ENCODE measurements around the gene CEP192. TPM values are rescaled to one million over a fixed set of nuclear protein-coding genes. Genes with fewer than 3 reads are reported as not detected.

CEP192 gene
- total RNA-seq, 2 experiments from 2014 or later: 23.8 TPM

DNA sequence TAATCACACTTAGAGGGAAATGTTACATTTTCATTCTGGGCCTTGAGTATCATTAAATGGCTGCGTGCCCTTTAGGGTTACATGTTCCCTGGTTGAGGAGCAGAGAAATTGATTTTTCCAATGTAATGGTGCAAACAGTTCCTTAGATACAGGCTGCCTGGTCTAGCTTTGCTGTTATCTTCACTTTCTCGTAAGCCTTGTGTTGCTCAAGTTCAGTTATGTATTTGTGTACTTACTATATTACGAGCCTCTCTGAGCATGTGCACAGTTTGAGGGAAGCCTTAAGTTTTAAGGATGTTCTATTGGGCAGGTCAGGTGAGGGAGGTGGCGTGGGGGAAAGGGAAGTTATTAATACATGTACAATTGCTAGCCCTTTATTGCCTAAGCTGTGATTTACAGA lies 23.7 kb downstream of the CEP192 start:
- ChIA-PET POLR2A (no interaction called here), CTCF (no interaction called here)

DNA sequence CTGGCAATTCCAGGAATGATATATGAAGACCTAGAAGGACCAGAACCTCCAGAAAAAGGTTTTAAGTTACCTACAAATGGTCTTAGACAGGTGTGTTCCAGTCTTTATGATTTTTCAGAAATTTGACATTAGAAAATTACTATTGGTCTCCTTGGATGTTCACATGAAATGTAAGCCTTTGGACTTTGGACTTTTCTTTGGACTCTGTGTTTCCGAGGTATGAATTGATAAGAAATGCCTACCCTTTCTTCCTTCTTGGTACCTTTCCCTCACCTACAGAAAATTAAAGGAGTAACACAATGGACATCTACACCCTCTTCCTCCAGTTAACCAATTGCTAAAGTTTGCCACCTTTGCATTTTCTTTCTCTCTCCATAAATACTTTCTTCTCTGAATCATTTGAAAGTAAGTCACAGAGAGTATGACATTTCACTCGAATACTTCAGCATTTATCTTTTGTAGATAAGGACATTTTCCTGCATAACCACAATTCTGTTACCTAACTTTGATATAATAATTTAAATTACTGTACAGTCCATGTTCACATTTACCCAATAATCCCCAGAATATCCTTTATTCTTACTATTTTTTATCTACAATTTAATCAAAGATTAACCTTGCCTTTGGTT lies 26.2 kb downstream of the CEP192 start:
- ChIA-PET POLR2A (no interaction called here), CTCF (no interaction called here)

DNA sequence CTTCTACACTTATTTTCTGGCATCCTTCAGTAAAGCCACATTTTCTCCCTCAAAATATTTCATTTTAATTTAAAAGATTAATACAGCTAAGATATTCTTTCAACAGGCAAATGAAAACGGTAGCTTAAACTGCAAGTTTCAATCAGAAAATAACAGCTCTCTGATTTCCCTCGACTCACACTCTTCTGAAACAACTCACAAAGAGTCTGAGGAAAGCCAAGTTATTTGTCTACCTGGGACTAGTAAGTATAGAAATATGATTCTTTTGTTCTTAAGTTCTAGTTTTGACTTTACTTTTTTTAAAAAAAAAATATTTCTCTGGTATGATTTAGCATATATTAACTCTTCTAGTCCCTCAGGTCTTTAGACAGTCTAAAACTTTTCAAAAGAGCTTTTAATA lies 27.2 kb downstream of the CEP192 start:
- ChIA-PET CTCF (no interaction called here), POLR2A (no interaction called here)

DNA sequence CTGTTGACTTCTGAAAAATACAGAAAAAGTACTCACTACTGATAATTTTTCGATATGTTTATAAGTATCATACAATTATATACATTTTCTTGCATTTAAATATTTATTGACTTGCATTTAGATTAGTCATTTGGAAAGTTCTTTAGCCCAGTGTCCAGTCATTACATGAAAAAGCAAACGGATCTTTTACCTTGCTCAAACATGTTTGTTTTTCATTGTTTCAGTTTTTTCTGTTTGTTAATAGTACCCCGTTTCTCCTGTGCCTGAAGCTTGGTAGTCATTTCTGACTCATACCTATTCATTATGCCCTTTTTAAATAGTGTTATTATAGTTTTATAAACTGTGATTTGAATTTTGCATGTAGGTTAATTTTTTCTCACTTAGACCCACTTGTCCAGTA lies 28.1 kb downstream of the CEP192 start:
- POLR2A ChIA-PET: no interaction called here
- CTCF ChIA-PET: no interaction called here

DNA sequence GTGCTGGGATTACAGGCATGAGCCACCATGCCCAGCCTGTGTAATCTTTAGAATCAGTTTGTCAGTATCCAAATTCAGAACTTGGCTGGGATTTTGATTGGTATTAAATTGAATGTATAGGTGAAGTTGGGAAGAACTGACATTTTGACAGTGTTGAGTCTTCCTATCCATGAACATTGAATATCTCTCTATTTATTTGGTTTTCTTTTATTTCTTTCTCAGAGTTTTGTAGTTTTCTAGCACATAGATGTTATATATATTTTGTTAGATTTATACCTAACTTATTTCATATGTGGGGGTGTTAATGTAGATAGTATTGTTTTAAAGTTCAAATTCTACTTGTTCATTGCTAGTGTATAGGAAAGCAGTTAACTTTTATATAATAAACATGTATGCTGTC lies 31.5 kb downstream of the CEP192 start:
- ChIA-PET CTCF (no interaction called here), POLR2A (no interaction called here)

DNA sequence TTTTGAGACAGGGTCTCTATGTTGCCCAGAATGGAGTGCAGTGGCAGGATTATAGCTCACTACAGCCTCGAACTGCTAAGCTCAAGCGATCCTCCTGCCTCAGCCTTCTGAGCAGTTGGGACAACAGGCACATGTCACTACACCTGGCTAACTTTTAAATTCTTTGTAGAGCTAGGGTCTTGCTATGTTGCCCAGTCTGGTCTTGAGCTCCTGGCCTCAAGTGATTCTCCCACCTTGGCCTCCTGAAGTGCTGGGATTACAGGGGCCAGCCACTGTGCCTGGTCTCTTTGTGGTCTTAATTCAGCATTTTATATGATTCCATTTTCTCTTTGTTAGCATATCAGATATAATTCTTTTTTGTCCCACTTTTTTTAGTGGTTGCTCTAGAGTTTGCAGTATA lies 34.1 kb downstream of the CEP192 start:
- CTCF ChIA-PET: no interaction called here

DNA sequence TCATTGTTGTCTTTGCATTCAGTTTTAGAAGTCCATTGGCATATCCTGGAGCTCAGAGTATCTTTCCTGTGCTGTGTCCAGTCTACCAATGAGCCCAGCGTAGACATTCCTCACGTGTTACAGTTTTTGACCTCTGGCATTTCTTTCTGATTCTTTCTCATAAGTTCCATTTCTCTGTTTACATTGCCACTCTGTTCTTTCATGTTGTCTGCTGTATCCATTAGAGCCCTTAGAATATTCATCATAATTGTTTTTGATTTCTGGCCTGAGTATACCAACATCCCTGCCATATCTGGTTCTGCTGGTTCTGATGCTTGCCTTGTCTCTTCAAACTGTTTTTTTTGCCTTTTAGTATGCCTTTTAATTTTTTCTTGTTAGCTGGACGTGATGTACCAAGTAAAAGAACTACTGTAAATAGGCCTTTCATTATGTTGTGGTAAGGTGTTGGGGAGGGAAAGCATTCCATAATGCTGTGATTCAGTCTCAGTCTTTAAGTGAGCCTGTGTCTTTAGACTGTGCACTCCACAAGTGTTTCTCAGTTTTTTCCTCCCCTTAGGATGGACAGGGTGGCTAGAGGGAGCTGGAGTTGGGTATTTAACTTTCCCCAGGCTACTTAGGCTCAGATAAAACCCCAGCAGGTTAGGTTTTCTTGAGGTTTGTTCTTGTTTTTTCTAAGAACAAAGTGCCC lies 35.6 kb downstream of the CEP192 start:
- ChIA-PET POLR2A (no interaction called here), CTCF (no interaction called here)

More for the DNA sequence above, 34.1 kb downstream of the CEP192 start:
- POLR2A ChIA-PET: no interaction called here

DNA sequence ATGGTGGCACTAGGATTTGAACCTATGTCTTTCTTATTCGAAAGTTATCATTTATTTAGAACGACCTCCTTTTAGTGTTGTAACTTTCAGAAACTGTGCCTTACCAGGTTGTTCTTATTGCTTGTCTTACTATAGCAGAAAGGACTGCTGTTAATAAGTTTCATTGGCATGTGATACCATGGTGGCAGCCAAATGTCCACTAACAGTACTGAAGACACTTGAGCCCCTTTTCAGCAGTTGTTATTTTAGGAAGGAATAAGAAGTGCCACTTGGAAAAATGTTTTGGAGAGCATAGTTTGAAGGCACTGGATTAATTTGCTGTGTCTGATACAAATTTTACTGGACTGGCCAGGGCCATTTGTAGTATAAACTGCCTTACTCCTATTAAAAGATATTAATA lies 37.7 kb downstream of the CEP192 start:
- ChIA-PET POLR2A (no interaction called here), CTCF (no interaction called here)

DNA sequence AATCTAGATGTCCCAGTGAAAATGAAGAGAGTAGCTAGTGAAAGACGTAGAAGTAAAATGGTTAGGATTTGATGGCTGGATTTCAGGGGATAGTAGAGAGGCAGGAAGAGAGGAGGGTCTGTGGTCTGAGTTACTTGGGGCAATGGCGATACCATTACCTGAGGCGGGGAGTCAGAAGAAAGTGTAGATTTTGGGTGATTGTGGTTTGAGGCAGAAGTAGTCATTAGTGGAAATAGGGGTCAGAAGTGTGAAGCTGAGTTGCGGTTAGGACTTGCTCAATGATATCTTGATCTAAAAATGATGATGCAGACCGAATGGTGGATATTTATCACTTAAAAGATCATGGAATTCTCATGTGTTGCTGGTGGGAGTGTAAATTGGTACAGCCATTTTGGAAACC lies 41.0 kb downstream of the CEP192 start:
- ChIA-PET CTCF (no interaction called here), POLR2A (no interaction called here)

DNA sequence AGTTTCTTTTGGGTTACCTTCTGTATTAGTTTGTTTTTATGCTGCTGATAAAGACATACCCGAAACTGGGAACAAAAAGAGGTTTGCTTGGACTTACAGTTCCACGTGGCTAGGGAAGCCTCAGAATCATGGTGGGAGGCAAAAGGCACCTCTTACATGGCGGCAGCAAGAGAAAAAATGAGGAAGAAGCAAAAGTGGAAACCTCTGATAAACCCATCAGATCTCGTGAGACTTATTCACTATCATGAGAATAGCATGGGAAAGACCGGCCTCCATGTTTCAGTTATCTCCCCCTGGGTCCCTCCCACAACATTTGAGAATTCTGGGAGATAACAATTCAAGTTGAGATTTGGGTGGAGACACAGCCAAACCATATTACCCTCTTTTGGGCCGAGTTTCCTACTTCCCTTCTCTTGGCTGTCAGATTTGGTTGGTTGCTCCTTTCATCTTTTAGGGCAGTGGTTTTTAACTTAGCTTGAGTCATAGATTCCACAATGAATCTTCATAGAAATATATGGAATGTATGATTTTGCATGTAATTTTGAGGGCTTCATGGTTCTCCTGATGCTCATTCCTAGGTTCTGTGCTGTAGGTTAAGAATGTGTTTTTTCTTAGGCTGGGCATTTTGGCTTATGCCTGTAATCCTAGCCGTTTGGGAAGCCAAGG lies 44.2 kb downstream of the CEP192 start:
- ChIA-PET POLR2A (interaction anchor here (0.7 kb wide), 1 partner anchor 26 kb away, joined by 6 read pairs; no protein-coding TSS in a partner anchor), CTCF (no interaction called here)

DNA sequence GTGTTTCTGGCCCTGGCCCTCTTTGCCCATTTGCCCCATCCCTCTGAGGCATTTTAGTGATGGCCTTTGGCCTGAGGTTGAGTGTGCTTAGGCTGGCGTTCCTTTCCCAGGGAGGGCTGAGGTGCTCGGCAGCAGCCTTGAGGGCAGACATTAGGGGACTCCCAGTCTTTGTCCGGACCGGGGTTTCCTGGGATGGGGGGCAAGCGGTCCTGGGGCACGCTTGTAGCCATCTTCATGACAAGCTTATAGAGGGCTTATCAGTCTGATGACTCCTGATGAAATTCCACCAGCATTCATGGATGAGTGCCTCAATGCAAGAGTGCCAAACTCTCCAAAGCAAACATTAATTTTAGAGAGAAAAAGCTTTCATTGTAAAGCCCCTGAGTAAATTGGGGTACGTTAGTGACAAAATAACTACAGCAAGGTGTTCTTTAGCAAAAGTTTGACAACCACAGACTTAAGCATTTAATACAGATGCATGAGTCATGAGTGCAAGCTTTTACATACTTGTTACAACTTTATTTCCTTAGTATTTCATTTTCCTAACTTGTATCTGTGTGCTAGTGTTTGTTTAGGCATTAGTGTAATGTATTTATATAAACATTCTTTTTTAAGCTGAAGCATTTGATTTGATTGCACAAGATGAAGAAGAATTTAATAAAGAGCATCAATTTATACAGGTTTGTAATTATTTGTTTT lies 45.6 kb downstream of the CEP192 start:
- ChIA-PET POLR2A (no interaction called here), CTCF (no interaction called here)

DNA sequence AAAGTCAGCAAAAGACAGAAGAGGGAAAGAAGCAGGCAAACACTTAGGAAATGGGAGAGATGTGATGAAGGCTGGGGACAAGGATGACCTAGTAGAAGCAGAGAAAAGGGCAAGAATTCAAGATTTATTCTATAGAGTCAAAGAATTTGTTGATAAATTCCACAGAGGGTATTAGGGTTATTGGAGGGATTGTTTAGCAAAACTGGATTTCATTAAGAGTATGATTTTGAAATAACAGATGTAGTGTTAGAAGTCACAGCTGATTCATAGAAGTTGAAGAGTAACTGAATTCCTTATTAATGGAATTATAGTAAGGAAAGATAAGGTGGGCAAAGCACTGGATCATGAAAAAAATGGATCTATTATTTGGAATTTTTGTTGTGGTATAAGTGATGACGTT lies 48.6 kb downstream of the CEP192 start:
- ChIA-PET CTCF (no interaction called here), POLR2A (no interaction called here)

DNA sequence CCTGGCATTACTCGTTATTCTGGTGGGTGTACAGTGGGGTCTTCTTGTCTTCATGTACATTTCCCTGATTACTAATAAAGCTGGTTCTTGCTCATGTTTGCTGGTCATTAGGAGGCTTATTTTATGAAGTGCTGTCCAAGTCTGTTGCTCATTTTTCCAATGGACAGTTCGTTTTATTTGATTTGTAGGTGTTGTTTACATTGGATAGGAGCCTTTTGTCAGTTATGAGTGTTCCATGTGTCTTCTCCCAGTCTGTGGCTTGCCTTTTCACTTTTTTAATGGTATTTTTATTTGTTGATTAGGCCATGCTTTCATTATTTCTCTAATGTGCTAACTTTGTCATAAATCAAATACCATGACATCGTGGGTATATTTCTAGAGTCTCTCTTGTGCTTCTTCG lies 51.9 kb downstream of the CEP192 start:
- ChIA-PET CTCF (no interaction called here), POLR2A (no interaction called here)

DNA sequence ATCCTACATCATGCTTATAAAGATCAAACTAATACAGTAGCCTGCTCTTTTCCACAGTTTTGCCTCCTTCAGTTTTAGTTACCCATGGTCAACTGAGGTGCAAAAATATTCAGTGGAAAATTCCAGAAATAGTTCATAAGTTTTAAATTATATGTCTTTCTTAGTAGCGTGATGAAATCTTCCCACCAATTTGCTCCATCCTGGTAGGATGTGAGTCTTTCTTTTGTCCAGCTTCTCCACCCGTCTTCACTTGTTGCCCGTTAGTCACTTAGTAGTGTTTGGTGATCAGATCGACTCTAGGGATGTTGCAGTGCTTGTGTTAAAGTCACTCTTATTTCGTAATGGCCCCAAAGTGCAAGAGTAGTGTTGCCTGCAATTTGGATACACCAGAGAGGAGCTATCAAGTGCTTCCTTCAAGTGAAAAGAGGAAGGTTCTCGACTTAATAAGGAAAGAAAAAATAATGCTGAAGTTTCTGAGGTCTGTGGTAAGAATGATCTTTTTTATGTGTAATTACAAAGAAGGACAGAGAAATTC lies 57.0 kb downstream of the CEP192 start:
- ChIA-PET CTCF (interaction anchor here (1.0 kb wide), 1 partner anchor 437 kb away, joined by 3 read pairs; no protein-coding TSS in a partner anchor), POLR2A (no interaction called here)

DNA sequence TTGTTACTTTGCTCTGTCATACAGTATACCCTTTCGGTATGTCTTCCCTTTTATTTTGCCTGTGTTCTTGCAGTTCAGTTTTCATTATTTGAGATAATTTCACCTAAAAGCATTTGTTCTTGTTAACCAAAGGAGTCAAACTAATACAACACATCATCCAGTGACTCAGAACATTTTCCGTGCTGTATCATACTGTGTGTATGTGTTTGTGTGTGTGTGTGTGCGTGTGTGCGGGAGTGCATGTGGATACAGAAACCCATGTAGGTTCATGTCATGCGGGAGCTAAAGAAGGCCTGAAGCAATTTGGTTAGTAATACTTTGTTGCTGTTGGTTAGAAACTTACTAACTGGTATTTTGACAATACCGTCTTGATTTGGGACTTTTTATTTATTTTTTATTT lies 60.0 kb downstream of the CEP192 start:
- POLR2A ChIA-PET: no interaction called here
- CTCF ChIA-PET: interaction anchor here (0.5 kb wide), 1 partner anchor 78 kb away, joined by 3 read pairs; no protein-coding TSS in a partner anchor

DNA sequence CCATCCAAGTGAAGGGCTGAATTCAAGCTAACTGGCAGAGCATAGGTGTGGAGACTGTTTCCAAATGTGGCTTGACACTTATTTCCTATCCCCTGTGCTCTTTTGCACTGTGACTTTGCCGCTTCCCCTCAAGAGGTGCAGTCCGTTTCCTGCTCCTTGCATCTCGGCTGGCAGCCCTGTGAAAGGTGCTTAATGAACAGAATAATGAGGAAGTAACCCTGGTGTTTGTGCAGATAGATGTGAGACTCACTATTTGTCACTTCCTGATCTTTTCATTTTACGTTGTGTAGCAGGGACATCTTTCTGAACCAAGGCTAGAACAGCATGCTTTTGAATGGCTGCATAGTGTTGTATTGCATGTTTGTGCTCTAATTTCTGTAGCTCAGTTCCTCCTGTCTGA lies 60.8 kb downstream of the CEP192 start:
- POLR2A ChIA-PET: no interaction called here
- CTCF ChIA-PET: interaction anchor here (0.5 kb wide), 1 partner anchor 77 kb away, joined by 3 read pairs; no protein-coding TSS in a partner anchor

DNA sequence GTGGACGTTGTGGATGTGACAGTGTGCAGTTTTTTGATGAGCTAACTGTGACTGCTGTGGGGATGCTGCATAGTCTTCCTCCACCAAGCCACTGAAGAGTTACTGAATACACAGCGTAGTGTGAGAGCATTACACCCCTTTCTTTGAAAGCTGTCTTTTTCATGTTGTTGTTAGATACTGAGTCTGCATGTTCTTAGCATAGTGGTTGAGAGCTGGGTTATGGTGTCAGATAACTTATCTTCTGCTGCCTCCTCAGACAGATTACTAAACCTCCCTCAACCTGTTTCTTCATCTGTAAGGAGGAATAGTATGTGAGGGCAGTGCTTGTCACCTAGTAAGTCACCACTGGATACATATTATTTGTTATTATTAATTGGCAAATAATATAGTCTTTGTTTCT lies 63.2 kb downstream of the CEP192 start:
- ChIA-PET POLR2A (no interaction called here), CTCF (interaction anchor here (0.5 kb wide), 1 partner anchor 672 kb away, joined by 4 read pairs; no protein-coding TSS in a partner anchor)

DNA sequence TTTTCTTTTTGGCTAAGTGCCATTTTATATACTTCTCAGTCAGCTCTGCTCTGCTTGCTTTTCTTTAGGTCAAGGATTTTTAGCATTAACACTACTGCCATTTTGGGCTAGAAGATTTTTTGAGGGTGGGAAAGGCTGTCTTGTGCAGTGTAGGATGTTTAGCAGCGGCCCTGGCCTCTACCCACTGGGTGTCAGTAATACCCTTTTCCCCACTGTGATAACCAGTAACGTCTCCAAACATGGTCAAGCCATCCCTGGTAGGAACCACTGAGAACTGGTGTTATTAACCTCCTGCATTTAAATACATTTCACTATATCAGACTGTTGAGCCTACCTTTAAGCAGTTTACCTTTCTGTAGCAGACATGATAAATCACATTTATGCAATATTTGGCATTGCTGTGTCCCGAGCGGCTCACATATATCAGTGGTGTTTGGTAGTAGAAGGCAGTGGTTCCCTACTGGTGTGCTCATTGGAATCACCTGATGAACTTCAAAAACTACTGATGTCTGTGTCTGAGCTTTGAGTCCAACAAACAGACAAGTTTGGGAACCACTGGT lies 70.5 kb downstream of the CEP192 start:
- POLR2A ChIA-PET: no interaction called here
- CTCF ChIA-PET: interaction anchor here (1.7 kb wide), 1 partner anchor 29 kb away, joined by 3 read pairs; no protein-coding TSS in a partner anchor

DNA sequence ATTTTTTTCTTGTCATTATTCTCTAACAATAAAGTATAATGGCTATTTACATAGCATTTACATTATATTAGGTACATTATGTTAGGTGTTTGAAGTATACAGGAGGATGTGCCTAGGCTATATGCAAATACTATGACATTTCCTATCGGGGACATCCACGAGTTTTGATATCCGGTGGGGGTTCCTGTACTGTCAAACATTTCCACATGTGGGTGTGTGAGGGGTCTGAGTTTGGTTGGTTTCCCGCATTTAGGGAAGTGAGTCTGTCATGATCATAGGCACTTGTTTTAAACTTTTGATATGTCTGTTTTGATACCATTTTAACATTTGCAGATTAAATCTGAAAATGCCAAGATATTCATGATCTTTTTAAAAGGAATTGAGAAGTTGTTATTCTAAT lies 76.0 kb downstream of the CEP192 start:
- ChIA-PET POLR2A (no interaction called here), CTCF (no interaction called here)

DNA sequence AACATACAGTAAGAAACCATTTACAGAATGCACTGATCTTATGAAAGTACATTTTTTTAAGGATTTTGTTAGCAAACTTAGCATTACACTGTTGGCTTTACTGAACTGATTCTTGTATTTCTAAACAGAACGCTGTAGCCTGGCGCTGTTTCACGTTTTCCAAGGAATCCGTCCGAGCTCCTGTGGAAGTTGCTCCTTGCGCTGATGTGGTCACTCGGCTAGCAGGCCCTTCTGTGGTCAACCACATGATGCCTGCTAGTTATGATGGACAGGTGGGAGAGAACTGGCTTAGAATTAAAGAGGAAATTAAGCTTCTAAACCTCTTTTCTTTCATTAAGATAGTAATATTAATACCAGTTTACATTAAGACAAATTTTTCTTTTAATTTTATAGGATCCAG lies 76.8 kb downstream of the CEP192 start:
- POLR2A ChIA-PET: no interaction called here

More for the DNA sequence above, 76.8 kb downstream of the CEP192 start:
- CTCF ChIA-PET: interaction anchor here (1.4 kb wide), 1 partner anchor 39 kb away, joined by 3 read pairs; no protein-coding TSS in a partner anchor

All from activated CD8-positive, alpha-beta memory T cell treated with anti-CD3 and anti-CD28 coated beads for 36 hours (primary cell).